ENCODE results near the gene KCNMA1. TPM values are rescaled to one million over a fixed set of nuclear protein-coding genes. Genes with fewer than 3 reads are reported as not detected.
"Not testable (repeated sequence)": the region's sequence is repeated elsewhere in the genome, so short reads cannot be mapped to it uniquely, and the experiment has no call there.

The KCNMA1 gene
- total RNA-seq, 2 donors from 2014 or later = 0.48 to 0.56 TPM

DNA sequence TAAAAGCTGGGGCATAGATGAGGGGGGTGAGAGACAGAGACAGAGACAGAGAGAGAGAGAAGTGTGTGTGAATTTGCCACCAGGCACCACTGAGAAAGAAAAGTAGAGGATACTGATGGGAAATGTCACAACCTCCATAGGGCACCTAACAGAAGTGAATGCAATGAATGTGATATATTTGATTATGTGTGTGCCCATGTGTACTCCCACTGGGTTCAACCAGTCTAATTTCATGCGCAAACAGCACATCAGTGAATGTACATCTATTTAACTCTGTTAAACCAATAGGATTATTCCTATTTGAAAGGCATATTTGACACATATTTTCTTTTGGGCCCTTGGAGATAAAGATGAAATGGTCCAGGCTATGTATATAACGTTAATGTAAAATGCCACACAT is 241.3 kb downstream of the KCNMA1 start:
- Mint-ChIP-seq H3K4me3 (no peak overlapping the region), H3K9me3 (no peaks in the 10 kb centered on the region), H3K36me3 (ENCODE audit: low read depth) (no peaks in the 10 kb centered on the region), H3K27me3 (no peaks in the 10 kb centered on the region), H3K4me1 (no peaks in the 10 kb centered on the region), H3K27ac (no peak overlapping the region)
- no peak for ATAC-seq (replicated peaks)

DNA sequence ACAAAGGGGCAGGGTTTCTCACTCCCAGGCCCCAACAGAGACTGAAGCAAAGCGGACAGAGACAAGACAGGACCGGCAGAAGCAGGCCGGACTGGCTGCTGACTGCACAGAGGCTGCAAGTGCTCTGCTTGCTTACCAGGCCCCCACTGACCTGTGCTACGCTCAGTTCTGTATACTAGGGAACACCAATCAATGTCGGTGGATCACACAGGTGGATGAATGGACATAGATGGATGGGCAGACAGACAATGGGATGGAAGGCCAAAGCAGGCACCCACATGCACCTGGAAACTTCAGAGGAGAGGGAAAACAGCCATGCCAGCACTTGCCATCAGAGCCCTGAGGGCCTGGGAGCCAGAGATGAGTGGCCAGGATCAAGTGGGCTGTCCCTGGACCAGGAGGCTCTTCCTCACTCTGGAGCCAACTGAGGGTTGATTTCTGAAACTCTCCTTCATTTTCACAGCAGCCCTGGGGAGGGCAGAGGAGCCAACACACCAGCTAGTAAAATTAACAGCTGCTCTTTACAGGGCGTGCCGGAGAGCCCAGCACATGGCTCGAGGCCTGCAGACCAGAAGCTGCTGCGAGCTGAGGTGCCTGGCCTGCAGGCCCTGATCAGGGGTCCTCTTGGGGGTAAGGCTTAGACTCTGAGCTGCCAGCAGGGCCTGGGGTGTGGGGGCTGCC is 243.6 kb downstream of the KCNMA1 start:
- no peaks in the 10 kb centered on the region for H3K36me3 Mint-ChIP-seq (ENCODE audit: low read depth)
- H3K27me3 Mint-ChIP-seq = no peaks in the 10 kb centered on the region
- no peak overlapping the region for H3K4me3 Mint-ChIP-seq
- no peaks in the 10 kb centered on the region for H3K4me1 Mint-ChIP-seq
- H3K9me3 Mint-ChIP-seq = no peaks in the 10 kb centered on the region
- ATAC-seq (replicated peaks) = no peak
- no peak overlapping the region for H3K27ac Mint-ChIP-seq

DNA sequence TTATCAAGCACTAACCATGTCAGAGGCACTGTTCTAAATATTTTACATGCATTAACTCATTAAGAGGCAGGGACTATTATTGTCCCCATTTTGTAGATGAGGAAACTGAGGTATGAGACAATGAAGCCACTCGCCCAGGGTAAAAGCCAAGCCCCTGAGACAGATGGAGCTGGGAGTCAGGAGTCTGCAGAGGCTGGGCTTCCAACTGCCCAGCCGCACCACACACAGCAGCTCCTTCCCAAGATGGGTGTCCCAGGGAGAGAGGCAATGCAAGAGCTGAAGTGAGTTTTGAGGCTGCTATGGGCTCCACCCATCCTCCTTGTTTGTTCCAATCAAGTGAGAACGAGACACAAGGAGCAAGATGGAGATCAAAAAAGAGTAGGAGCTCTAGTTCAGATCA is 244.2 kb downstream of the KCNMA1 start:
- Mint-ChIP-seq H3K9me3 (no peaks in the 10 kb centered on the region), H3K4me3 (no peak overlapping the region), H3K36me3 (ENCODE audit: low read depth) (no peaks in the 10 kb centered on the region), H3K4me1 (no peaks in the 10 kb centered on the region), H3K27ac (no peak overlapping the region), H3K27me3 (no peaks in the 10 kb centered on the region)
- no peak for ATAC-seq (replicated peaks)

DNA sequence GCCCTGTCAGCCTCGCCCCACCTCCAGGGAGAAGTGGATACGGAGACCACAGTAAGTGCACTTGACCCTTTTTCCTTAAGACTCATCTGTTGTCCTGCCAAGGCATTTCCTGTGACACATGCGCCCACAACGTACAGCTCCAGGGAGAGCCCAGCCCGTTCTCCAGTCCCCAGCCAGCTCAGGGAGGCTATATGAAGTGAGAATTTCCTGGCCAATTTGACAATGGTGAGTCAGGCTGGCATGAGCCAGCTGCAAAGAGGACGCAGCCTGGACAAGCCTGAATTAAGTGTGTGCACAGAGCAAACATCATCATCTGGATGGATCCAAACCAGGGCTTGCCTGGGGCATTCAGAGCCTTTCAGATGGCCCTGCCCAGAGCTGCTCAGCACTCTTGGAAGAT is 244.8 kb downstream of the KCNMA1 start:
- no peak overlapping the region for H3K4me3 Mint-ChIP-seq
- H3K27me3 Mint-ChIP-seq = no peaks in the 10 kb centered on the region
- no peaks in the 10 kb centered on the region for H3K9me3 Mint-ChIP-seq
- ATAC-seq (replicated peaks) = no peak
- H3K36me3 Mint-ChIP-seq (ENCODE audit: low read depth) = no peaks in the 10 kb centered on the region
- H3K4me1 Mint-ChIP-seq = no peaks in the 10 kb centered on the region
- no peak overlapping the region for H3K27ac Mint-ChIP-seq

DNA sequence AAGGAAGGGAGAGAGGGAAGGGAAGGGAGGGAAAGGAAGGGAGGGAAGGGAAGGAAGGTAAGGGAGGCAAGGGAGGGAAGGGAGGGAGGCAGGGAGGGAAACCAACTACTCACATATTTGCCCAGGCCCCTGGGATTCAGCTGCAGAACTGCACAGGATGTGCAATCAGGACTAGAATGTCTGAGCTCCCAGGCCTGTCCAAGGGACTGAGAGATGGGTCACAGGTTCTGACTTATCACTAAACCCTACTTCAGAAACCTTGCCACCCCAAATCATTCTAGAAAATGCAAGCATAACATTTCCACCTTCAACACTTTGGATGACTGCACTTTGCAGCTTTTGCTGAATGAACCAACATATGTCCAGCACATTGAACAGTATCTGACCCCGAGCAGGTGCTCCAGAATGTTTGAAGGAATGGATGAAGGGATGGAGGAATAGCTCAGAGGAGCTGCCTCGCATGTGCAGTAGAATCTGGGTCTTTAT is 245.3 kb downstream of the KCNMA1 start:
- no peaks in the 10 kb centered on the region for H3K4me1 Mint-ChIP-seq
- no peaks in the 10 kb centered on the region for H3K27me3 Mint-ChIP-seq
- no peak overlapping the region for H3K4me3 Mint-ChIP-seq
- H3K27ac Mint-ChIP-seq = no peak overlapping the region
- ATAC-seq (replicated peaks) = no peak
- no peaks in the 10 kb centered on the region for H3K9me3 Mint-ChIP-seq
- H3K36me3 Mint-ChIP-seq (ENCODE audit: low read depth) = no peaks in the 10 kb centered on the region

DNA sequence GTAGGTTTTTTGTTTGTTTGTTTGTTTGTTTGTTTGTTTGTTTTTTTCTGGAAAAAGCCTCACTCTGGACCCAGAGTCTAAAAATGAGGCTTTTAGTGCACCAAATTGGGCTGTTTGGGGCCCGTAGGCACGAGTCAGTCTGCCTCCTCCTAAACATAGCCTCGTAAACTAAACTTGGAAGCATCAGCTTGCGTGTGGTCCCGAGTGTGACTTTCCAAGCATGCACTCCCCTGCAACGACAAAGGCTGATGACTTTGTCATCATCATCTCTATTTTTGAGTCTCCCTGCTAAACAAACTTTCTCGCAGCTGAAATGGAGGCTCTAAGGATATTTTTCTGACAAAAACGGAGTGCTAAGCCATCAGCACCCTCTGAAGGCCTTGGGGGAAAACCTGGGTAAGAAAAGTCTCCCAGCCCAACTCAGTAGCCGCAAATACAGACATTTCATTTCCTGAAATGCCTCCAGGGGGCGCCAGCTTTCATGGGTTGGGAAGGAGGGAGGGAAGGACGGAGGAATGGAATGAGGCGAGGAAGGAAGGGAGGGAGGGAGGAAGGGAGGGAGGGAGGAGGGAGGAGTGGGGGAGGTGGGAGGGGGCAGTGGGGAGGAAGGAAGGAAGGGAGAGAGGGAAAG is 245.9 kb downstream of the KCNMA1 start:
- Mint-ChIP-seq H3K4me3 (no peak overlapping the region), H3K9me3 (no peaks in the 10 kb centered on the region), H3K36me3 (ENCODE audit: low read depth) (no peaks in the 10 kb centered on the region), H3K27me3 (no peaks in the 10 kb centered on the region), H3K27ac (no peak overlapping the region), H3K4me1 (no peaks in the 10 kb centered on the region)
- no peak for ATAC-seq (replicated peaks)

DNA sequence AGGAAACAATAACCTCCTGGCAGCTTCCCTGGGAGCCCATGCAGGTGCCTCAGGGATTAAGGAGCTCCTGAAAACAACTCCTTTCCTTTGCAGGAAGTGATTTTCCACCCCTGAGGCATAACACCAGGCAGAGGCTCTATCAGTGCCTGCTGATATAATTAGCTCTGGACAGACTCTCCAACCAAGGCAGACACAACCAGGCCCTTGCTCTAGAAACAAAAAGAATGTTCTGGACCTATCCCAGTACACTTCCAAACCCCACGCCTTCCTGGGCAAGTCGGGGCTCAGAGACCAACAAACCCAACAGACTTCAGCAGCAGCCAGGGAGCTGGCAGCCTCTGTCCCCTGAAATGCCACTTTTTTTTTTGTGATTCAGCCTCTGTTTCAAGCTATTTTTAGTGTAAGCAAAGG is 247.1 kb downstream of the KCNMA1 start:
- H3K4me3 Mint-ChIP-seq = no peak overlapping the region
- no peak for ATAC-seq (replicated peaks)
- no peak overlapping the region for H3K27ac Mint-ChIP-seq
- no peaks in the 10 kb centered on the region for H3K36me3 Mint-ChIP-seq (ENCODE audit: low read depth)
- peaks cover 2% of the 10 kb centered on the region for H3K27me3 Mint-ChIP-seq
- no peaks in the 10 kb centered on the region for H3K4me1 Mint-ChIP-seq
- H3K9me3 Mint-ChIP-seq = no peaks in the 10 kb centered on the region

DNA sequence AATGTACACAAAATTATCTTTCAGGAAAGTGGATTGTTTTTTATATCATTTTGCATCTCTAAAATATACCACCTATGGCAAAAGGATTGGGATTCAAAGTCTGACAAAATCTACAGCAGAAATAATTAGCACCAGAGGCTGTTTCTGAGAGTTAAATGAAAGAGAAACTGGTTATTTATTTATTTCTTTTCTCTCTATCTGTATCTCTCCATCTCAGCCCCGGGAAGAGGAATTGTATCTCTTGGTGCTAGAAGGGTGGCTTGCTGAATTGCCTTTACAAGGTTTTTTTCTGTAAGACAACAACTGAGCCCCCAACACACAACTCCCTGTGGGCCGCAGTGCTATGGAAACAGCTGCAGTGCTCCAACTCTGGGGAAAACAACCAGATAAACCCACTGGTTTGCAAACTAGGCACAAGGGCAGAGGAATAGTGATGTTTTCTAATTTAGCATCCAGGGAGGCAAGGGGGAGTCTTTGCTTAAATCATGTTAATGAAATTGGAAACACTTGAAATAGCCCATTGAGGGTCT is 249.0 kb downstream of the KCNMA1 start:
- ATAC-seq (replicated peaks) = no peak
- H3K9me3 Mint-ChIP-seq = no peaks in the 10 kb centered on the region
- H3K27ac Mint-ChIP-seq = no peak overlapping the region
- no peaks in the 10 kb centered on the region for H3K4me1 Mint-ChIP-seq
- peaks cover 5% of the 10 kb centered on the region for H3K27me3 Mint-ChIP-seq
- H3K36me3 Mint-ChIP-seq (ENCODE audit: low read depth) = no peaks in the 10 kb centered on the region
- H3K4me3 Mint-ChIP-seq = no peak overlapping the region

DNA sequence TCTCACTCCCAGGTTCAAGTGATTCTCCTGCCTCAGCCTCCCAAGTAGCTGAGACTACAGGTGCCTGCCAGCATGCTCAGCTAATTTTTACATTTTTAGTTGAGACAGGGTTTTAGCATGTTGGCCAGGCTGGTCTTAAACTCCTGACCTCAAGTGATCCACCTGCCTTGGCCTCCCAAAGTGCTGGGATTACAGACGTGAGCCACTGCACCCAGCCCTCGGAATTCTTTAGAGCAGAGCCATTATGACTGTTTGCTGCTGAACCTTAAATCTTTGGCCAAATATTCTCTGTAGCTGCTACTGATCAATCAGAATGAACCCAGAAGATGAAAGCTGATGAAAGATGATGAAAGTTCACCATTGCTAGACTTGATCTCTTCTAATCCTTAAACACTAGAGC is 249.9 kb downstream of the KCNMA1 start:
- not testable (repeated sequence) for H3K4me1 Mint-ChIP-seq; H3K36me3 Mint-ChIP-seq (ENCODE audit: low read depth); H3K4me3 Mint-ChIP-seq; ATAC-seq (replicated peaks); H3K27ac Mint-ChIP-seq; H3K27me3 Mint-ChIP-seq; H3K9me3 Mint-ChIP-seq

DNA sequence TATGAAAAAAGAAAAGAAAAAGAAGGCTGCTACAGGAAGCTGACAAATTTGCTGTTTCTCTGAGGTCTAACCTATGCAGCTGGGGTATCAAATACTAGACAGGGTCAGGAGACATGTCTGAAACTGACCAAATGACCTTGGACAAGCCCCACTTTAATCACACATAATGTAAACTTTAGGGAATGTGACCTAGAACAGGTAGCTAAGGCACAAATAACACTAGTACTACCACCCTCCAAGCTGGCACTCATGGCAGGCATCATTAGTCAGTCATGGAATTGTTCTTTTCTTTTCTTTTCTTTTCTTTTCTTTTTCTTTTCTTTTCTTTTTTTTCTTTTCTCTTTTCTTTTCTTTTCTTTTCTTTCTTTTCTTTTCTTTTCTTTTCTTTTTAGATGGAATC is 250.4 kb downstream of the KCNMA1 start:
- Mint-ChIP-seq H3K36me3 (ENCODE audit: low read depth) (no peaks in the 10 kb centered on the region), H3K4me3 (no peak overlapping the region), H3K9me3 (no peaks in the 10 kb centered on the region), H3K27ac (no peak overlapping the region), H3K27me3 (peaks cover 5% of the 10 kb centered on the region), H3K4me1 (no peaks in the 10 kb centered on the region)
- ATAC-seq (replicated peaks) = no peak

DNA sequence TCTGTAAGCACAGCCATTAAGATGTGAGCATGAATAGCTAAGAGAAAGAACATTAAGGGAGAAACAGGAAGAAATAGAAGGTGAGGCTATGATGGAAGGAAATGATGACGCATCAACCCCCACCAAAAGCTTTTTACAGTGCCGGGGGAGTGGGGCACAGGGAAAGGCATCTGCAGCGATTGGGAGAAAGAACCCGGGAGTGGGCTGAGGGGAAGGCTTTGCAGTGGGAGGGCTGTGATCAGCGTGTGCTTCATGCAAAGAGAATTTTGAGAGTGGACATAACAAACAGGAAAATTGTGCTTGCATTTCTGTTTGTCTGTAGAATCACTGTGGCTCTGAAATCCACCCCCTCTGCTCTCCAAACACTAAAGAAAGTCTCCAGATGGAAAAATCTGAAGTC is 250.8 kb downstream of the KCNMA1 start:
- no peak overlapping the region for H3K4me3 Mint-ChIP-seq
- H3K36me3 Mint-ChIP-seq (ENCODE audit: low read depth) = no peaks in the 10 kb centered on the region
- no peaks in the 10 kb centered on the region for H3K4me1 Mint-ChIP-seq
- no peak overlapping the region for H3K27ac Mint-ChIP-seq
- peaks cover 5% of the 10 kb centered on the region for H3K27me3 Mint-ChIP-seq
- H3K9me3 Mint-ChIP-seq = no peaks in the 10 kb centered on the region
- no peak for ATAC-seq (replicated peaks)

DNA sequence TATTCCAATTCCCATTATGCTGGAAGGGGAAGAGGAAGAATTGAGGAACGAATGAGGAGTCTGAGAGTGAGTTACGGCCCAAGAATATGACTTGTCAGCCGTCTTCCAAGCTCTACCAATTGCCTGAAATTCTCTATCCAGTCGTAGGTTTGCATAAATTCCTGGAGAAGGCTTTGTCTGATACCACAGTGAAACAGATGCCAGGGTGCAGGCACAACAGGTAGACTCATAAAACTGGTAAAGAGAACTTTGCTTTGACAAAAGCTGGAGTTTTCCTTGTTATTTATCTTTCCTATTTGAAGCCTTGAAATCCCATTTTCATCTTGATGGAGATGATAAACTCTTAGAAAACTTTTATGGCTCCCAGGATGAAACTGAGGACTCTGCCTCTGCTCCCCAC is 251.2 kb downstream of the KCNMA1 start:
- no peaks in the 10 kb centered on the region for H3K4me1 Mint-ChIP-seq
- H3K9me3 Mint-ChIP-seq = no peaks in the 10 kb centered on the region
- ATAC-seq (replicated peaks) = no peak
- H3K4me3 Mint-ChIP-seq = no peak overlapping the region
- no peak overlapping the region for H3K27ac Mint-ChIP-seq
- peaks cover 5% of the 10 kb centered on the region for H3K27me3 Mint-ChIP-seq
- H3K36me3 Mint-ChIP-seq (ENCODE audit: low read depth) = no peaks in the 10 kb centered on the region

DNA sequence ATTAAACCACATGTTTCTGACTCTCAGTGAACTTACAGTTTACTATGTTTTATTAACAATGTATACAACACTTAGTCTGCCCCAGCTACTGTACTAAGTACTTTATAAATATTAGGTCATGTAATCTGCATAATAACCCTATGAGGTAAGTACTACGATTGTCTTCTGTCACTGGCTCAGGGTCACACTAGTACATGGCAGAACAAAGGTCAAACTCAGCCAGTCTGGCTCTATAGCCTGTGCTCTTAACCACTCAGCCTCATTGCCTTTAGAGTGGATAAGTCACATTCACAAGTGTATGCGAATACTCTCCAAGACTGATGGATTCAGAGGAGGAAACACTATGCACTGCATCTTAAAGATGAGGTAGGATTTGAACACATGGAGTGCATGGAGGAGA is 252.3 kb downstream of the KCNMA1 start:
- ATAC-seq (replicated peaks) = no peak
- H3K27me3 Mint-ChIP-seq = peaks cover 7% of the 10 kb centered on the region
- no peak overlapping the region for H3K4me3 Mint-ChIP-seq
- no peaks in the 10 kb centered on the region for H3K4me1 Mint-ChIP-seq
- H3K9me3 Mint-ChIP-seq = no peaks in the 10 kb centered on the region
- H3K27ac Mint-ChIP-seq = no peak overlapping the region
- H3K36me3 Mint-ChIP-seq (ENCODE audit: low read depth) = no peaks in the 10 kb centered on the region

DNA sequence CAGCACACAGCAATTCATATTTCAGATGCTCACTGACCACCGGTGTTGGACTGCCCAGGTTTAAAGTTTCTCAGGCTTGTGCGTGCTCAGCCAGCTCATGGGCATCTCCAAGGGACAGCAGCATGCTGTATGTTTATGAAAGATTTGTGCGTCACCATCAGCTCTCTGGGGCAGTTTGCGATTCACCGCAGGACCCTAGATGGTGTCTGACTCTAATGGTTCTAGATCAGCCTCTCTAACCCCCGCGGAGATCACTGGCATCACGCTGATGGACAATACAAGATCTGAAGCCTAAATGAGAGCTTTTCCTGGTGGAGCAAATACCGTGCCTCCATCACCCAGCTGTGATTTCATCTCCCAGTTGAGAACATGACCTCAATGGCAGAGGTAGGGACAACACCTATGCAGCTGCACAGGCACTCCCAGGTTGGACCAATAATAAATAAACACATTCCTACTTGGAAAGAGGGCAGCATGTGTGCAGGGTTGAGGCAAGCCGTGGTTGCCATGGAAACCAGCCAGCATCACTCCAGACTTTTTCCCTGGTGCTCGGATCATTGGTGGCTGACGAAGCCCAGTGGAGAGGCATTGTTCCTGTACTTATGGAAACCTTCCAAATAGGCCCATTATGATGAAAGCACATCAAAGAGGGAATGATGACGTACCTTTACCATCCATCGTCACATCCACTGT is 253.6 kb downstream of the KCNMA1 start:
- Mint-ChIP-seq H3K27ac (no peak overlapping the region), H3K36me3 (ENCODE audit: low read depth) (no peaks in the 10 kb centered on the region), H3K27me3 (peaks cover 7% of the 10 kb centered on the region), H3K9me3 (no peaks in the 10 kb centered on the region), H3K4me1 (no peaks in the 10 kb centered on the region), H3K4me3 (no peak overlapping the region)
- ATAC-seq (replicated peaks) = no peak

DNA sequence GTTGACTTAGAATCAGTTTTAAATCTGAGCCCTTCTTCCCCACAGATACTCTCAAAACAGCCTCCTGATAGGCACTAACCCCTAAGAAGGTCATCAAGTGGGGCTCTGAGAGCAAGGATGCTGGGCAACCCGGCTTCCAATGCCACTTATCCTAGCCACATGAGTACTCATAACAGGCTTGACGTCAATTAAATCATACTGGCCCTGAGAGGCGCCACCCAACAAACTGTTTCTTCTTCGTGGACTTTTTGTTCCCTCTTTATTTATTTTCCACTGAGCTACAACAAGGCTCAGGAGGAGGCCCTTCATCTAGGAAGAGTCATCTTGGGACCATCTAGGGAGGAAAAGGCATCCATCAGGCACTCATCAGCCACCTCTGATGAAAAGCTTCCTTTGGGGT is 255.9 kb downstream of the KCNMA1 start:
- no peaks in the 10 kb centered on the region for H3K9me3 Mint-ChIP-seq
- no peaks in the 10 kb centered on the region for H3K36me3 Mint-ChIP-seq (ENCODE audit: low read depth)
- H3K4me3 Mint-ChIP-seq = no peak overlapping the region
- no peak overlapping the region for H3K27ac Mint-ChIP-seq
- no peaks in the 10 kb centered on the region for H3K4me1 Mint-ChIP-seq
- H3K27me3 Mint-ChIP-seq = peaks cover 7% of the 10 kb centered on the region
- no peak for ATAC-seq (replicated peaks)

Data from activated T-helper 17 cell treated with anti-CD3 and anti-CD28 coated beads, Interleukin-2, amount 50 U/mL, for 72 hours (primary cell).